ENCODE data around the gene ISOC2.

ISOC2 gene

GRCh38 chr19:55447421-55448174, 13.8 kb downstream of the ISOC2 start:
- TF ChIP-seq, protein P1, sequence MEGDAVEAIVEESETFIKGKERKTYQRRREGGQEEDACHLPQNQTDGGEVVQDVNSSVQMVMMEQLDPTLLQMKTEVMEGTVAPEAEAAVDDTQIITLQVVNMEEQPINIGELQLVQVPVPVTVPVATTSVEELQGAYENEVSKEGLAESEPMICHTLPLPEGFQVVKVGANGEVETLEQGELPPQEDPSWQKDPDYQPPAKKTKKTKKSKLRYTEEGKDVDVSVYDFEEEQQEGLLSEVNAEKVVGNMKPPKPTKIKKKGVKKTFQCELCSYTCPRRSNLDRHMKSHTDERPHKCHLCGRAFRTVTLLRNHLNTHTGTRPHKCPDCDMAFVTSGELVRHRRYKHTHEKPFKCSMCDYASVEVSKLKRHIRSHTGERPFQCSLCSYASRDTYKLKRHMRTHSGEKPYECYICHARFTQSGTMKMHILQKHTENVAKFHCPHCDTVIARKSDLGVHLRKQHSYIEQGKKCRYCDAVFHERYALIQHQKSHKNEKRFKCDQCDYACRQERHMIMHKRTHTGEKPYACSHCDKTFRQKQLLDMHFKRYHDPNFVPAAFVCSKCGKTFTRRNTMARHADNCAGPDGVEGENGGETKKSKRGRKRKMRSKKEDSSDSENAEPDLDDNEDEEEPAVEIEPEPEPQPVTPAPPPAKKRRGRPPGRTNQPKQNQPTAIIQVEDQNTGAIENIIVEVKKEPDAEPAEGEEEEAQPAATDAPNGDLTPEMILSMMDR (IDR thresholded peaks at IDR 0.05; ENCODE audit: control extremely low read depth, extremely low read depth, low read depth, missing control alignments) = no peak
- no peak for DNase-seq (ENCODE audit: extremely low spot score)
- POLR2A ChIA-PET = interaction anchor here (0.7 kb wide), 1 partner anchor 327 kb away, joined by 7 read pairs; no protein-coding TSS in a partner anchor
- CTCF ChIA-PET = interaction anchor here (1.7 kb wide), 1 partner anchor 20 kb away, joined by 5 read pairs; no protein-coding TSS in a partner anchor

GRCh38 chr19:55446060-55446459, 15.4 kb downstream of the ISOC2 start:
- ChIA-PET CTCF (interaction anchor here (1.7 kb wide), 1 partner anchor 22 kb away, joined by 5 read pairs; no protein-coding TSS in a partner anchor), POLR2A (no interaction called here)
- TF ChIP-seq, protein P1 (IDR thresholded peaks at IDR 0.05; ENCODE audit: control extremely low read depth, extremely low read depth, low read depth, missing control alignments) = no peak
- DNase-seq (ENCODE audit: extremely low spot score) = no peak

DNA sequence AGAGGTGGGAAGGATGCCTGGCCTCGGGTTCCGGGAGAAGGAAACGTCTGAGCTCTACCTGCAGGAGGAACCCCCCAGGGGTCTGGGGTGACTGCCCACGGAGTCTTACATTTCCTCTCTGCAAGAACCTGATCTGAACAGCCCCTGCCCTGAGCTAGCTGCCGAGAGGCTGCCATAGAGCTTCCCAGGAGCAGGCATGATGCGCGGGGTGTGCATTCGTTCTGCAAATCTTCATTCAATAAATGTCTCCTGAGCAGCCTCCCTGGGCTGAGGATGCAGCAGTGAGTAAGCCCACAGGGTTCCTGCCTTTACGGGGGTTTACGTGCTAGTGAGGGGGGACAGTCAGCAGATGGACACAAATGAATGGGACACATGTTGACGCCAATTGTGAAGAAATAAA, 16.8 kb downstream of the ISOC2 start:
- CTCF ChIA-PET = interaction anchor here (1.0 to 1.8 kb wide), 2 partner anchors 302 to 303 kb away, joined by 4 to 5 read pairs; no protein-coding TSS in a partner anchor
- POLR2A ChIA-PET = no interaction called here
- DNase-seq (ENCODE audit: extremely low spot score) = no peak
- TF ChIP-seq, protein P1 (IDR thresholded peaks at IDR 0.05; ENCODE audit: control extremely low read depth, extremely low read depth, low read depth, missing control alignments) = no peak

- ChIA-PET CTCF (interaction anchor here (1.0 to 1.8 kb wide), 2 partner anchors 301 to 303 kb away, joined by 4 to 5 read pairs; no protein-coding TSS in a partner anchor), POLR2A (no interaction called here)
- DNase-seq (ENCODE audit: extremely low spot score) = no peak
- TF ChIP-seq, protein P1 (IDR thresholded peaks at IDR 0.05; ENCODE audit: control extremely low read depth, extremely low read depth, low read depth, missing control alignments) = no peak
Observed at GRCh38 chr19:55443824-55444480, 17.5 kb downstream of the ISOC2 start.

DNA sequence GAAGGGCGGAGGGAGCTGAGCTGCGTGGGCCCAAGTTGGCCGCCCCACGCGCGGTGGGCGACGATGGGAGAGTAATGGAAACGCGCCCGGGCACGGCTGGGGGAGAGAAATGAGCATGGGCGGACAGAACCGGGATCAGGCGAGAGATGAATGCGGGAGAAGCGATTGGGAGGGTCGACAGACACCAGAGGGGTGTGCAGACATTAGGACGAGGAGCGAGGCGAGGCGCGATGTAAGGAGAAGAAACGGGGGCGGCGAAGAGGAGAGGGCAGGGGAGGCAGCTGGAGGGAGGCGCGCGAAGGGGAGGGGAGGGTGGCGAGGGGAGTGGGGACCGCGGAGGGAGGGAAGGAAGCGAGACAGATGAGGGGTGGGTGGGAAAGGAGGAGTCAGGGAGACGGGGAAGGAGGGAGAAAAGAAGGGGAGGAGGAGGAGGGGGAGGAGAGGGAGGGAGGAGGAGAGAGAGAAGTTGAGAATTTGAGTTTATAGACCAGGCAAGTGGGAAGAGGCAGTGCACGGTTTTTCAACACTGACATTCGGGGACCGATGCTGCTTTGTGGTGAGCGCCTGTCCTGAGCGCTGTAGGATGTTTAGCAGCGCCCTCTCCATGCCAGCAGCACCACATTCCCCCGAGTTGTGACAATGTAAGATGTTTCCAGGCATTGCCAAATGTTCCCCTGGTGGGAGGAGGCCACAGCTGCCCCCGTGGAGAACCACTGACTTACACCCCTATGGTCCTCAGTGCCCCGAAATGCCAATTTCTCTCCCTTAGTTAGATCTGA, 18.2 kb downstream of the ISOC2 start, which contains the start of gene SHISA7:
TSS of gene SHISA7 (minus strand) at position 256 of the 779 bp plus-strand sequence. CDS start 437 bp downstream, outside the sequence.
- CTCF ChIA-PET = no interaction called here
- TF ChIP-seq, protein P1 (IDR thresholded peaks at IDR 0.05; ENCODE audit: control extremely low read depth, extremely low read depth, low read depth, missing control alignments) = no peak
- POLR2A ChIA-PET = no interaction called here
- DNase-seq (ENCODE audit: extremely low spot score) = no peak

GRCh38 chr19:55442372-55442961, 19.0 kb downstream of the ISOC2 start:
- ChIA-PET CTCF (no interaction called here), POLR2A (no interaction called here)
- no peak for DNase-seq (ENCODE audit: extremely low spot score)
- TF ChIP-seq, protein P1 (IDR thresholded peaks at IDR 0.05; ENCODE audit: control extremely low read depth, extremely low read depth, low read depth, missing control alignments) = no peak
